ENCODE measurements around the gene PDE6D. TPM values are rescaled to one million over a fixed set of nuclear protein-coding genes. Genes with fewer than 3 reads are reported as not detected.

PDE6D gene
- total and polyA plus RNA-seq, 2 donors (not counting 1 experiment from before 2014, with no cell fraction given): 31.9 to 36.5 TPM

DNA sequence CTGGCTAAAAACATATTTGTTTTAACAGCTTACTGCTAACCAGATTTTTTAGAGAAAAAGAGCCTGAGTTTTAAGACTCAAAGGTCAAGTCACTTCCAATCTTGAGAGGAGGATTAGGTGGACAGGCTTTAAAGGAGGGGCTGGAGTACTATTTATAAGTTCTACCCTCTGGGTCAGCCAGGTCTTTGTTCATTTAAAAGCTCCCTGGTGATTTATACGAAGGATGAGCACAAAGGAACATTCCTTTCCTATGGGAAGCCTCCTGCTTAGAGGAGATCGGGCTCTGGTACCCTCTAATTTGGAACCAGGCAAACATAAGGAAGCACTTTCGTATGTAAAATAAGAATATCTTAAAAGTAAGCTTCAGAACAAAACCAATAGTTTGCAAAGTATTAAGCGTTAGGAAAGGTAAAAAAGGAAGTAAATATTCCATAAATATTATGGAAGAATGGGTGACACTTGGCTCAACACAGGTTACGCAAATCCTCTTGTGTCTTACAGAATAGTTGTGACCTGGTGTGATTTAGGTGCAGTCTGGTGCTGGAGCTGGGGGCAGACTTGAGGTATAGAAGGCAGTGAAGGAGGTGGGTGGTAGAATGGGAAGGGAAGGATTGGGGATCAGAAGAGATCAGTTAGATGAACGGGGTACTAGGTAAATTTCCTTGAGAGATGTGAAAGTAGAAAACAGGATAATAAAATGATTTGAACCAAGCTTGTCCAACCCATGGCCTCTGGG is 35.6 kb downstream of the PDE6D start:
- DNase-seq (no peak), ATAC-seq (ENCODE audit: low read depth) (no peak)
- Histone ChIP-seq H2AFZ (ENCODE audit: insufficient read depth, low read depth, low read length, poor library complexity, severe bottlenecking) (no peak overlapping the region), H3K9ac (ENCODE audit: low read length) (no peak overlapping the region), H3K4me3 (ENCODE audit: control extremely low read depth in 1 of 5, extremely low read depth in 1 of 5, insufficient read depth in 1 of 5, low read depth in 2 of 5, low read length in 4 of 5) (no peak overlapping the region), H3K27ac (ENCODE audit: low read length in 2 of 2) (no peak overlapping the region), H3K4me2 (replicated peaks; ENCODE audit: low read depth, low read length, poor library complexity, severe bottlenecking) (no peak overlapping the region), H3K27me3 (replicated peaks in 1 of 4; ENCODE audit: control extremely low read depth in 1 of 4, control insufficient read depth in 3 of 4, insufficient read depth in 4 of 4, low read length in 3 of 4) (no peaks in the 10 kb centered on the region), H3K4me1 (ENCODE audit: control insufficient read depth in 2 of 2, insufficient read depth in 2 of 2, low read length in 2 of 2) (no peaks in the 10 kb centered on the region), H4K20me1 (ENCODE audit: control insufficient read depth, insufficient read depth, low read length, poor library complexity, severe bottlenecking) (no peaks in the 10 kb centered on the region), H3K9me3 (ENCODE audit: control extremely low read depth in 1 of 3, control insufficient read depth in 2 of 3, insufficient read depth in 1 of 3, low read length in 2 of 3) (no peaks in the 10 kb centered on the region), H3K79me2 (ENCODE audit: control insufficient read depth, insufficient read depth, low read length) (no peaks in the 10 kb centered on the region), H3K36me3 (replicated peaks in 1 of 2; ENCODE audit: control extremely low read depth in 1 of 2, control insufficient read depth in 1 of 2, extremely low read depth in 1 of 2, insufficient read depth in 2 of 2, low read length in 1 of 2) (no peaks in the 10 kb centered on the region)
- TF ChIP-seq, protein P1, sequence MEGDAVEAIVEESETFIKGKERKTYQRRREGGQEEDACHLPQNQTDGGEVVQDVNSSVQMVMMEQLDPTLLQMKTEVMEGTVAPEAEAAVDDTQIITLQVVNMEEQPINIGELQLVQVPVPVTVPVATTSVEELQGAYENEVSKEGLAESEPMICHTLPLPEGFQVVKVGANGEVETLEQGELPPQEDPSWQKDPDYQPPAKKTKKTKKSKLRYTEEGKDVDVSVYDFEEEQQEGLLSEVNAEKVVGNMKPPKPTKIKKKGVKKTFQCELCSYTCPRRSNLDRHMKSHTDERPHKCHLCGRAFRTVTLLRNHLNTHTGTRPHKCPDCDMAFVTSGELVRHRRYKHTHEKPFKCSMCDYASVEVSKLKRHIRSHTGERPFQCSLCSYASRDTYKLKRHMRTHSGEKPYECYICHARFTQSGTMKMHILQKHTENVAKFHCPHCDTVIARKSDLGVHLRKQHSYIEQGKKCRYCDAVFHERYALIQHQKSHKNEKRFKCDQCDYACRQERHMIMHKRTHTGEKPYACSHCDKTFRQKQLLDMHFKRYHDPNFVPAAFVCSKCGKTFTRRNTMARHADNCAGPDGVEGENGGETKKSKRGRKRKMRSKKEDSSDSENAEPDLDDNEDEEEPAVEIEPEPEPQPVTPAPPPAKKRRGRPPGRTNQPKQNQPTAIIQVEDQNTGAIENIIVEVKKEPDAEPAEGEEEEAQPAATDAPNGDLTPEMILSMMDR (IDR thresholded peaks at IDR 0.05): no peak
- no peak for TF ChIP-seq EZH2 (IDR thresholded peaks at IDR 0.05; ENCODE audit: borderline replicate concordance, insufficient read depth, low read depth, low read length, poor library complexity, severe bottlenecking)
- Mint-ChIP-seq H3K27me3 (no peaks in the 10 kb centered on the region), H3K4me3 (no peak overlapping the region), H3K9me3 (ENCODE audit: insufficient read depth) (no peaks in the 10 kb centered on the region), H3K27ac (no peak overlapping the region), H3K4me1 (no peaks in the 10 kb centered on the region)
- ChIA-PET POLR2A (interaction anchor here (0.7 kb wide), 1 partner anchor 52 kb away, joined by 3 read pairs; no protein-coding TSS in a partner anchor), CTCF (interaction anchor here (0.7 kb wide), 1 partner anchor 156 kb away, joined by 3 read pairs; no protein-coding TSS in a partner anchor)
- intact Hi-C loops (cut with micrococcal nuclease): no loop called here
- WGBS (ENCODE audit: insufficient coverage): 92% methylated on average over 2 of the region's 6 CpGs

DNA sequence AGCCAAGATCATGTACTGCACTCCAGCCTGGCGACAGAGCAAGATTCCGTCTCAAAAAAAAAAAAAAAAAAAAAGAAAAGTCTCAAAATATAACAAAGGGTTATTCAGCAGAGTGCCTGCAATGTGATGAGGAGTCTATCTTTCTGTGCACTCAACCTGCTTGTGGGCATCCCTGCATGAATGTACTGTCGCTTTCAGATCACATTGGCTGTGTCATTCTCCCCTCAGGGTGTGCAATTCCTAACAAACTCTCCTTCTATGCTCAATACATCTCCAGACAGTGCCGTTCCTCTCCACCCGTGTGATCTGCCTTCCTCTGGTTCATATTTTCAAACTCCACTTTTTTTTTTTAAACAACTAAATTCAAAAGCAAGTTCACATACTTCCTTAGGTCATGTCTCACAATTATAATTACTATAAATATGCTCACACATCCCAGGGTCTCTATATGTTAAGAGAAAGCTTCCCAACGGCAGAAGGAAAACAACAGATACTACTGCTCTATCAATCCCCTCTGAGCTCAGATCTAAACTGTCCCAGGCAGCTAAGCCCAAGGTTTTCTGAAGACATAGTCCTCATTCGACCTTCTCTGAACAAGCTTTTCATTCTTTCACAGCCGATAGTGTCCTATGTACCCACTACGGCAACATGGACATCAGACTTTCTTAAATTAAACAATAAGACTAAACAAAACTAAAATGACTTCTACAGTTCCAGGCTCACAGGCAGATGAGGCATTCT is 37.5 kb downstream of the PDE6D start:
- ATAC-seq (ENCODE audit: low read depth) (no peak), DNase-seq (no peak)
- Histone ChIP-seq H3K9me3 (ENCODE audit: control extremely low read depth in 1 of 3, control insufficient read depth in 2 of 3, insufficient read depth in 1 of 3, low read length in 2 of 3) (no peaks in the 10 kb centered on the region), H3K79me2 (ENCODE audit: control insufficient read depth, insufficient read depth, low read length) (peaks cover 4% of the 10 kb centered on the region), H4K20me1 (ENCODE audit: control insufficient read depth, insufficient read depth, low read length, poor library complexity, severe bottlenecking) (no peaks in the 10 kb centered on the region), H3K4me1 (ENCODE audit: control insufficient read depth in 2 of 2, insufficient read depth in 2 of 2, low read length in 2 of 2) (no peaks in the 10 kb centered on the region), H3K27ac (ENCODE audit: low read length in 2 of 2) (no peak overlapping the region), H3K9ac (ENCODE audit: low read length) (no peak overlapping the region), H3K36me3 (replicated peaks in 1 of 2; ENCODE audit: control extremely low read depth in 1 of 2, control insufficient read depth in 1 of 2, extremely low read depth in 1 of 2, insufficient read depth in 2 of 2, low read length in 1 of 2) (no peaks in the 10 kb centered on the region), H3K27me3 (replicated peaks in 1 of 4; ENCODE audit: control extremely low read depth in 1 of 4, control insufficient read depth in 3 of 4, insufficient read depth in 4 of 4, low read length in 3 of 4) (no peaks in the 10 kb centered on the region), H3K4me3 (ENCODE audit: control extremely low read depth in 1 of 5, extremely low read depth in 1 of 5, insufficient read depth in 1 of 5, low read depth in 2 of 5, low read length in 4 of 5) (no peak overlapping the region), H3K4me2 (replicated peaks; ENCODE audit: low read depth, low read length, poor library complexity, severe bottlenecking) (no peak overlapping the region), H2AFZ (ENCODE audit: insufficient read depth, low read depth, low read length, poor library complexity, severe bottlenecking) (no peak overlapping the region)
- H3K4me3 Mint-ChIP-seq: no peak overlapping the region
- TF ChIP-seq EZH2 (IDR thresholded peaks at IDR 0.05; ENCODE audit: borderline replicate concordance, insufficient read depth, low read depth, low read length, poor library complexity, severe bottlenecking): no peak
- TF ChIP-seq, protein P1 (IDR thresholded peaks at IDR 0.05): no peak
- ChIA-PET CTCF (no interaction called here), POLR2A (no interaction called here)
- intact Hi-C loops (cut with micrococcal nuclease): no loop called here
- no peaks in the 10 kb centered on the region for H3K4me1 Mint-ChIP-seq
- no peaks in the 10 kb centered on the region for H3K27me3 Mint-ChIP-seq
- WGBS (ENCODE audit: insufficient coverage): 95% methylated on average over 5 of the region's 9 CpGs
- no peaks in the 10 kb centered on the region for H3K9me3 Mint-ChIP-seq (ENCODE audit: insufficient read depth)
- H3K27ac Mint-ChIP-seq: no peak overlapping the region
